H9 (cell line): ENCODE results near the gene FAHD2A. TPM values are rescaled to one million over a fixed set of nuclear protein-coding genes. Genes with fewer than 3 reads are reported as not detected.

Experiments
- DNase-seq: peaks from one replicate; pipeline ENCODE4 v3.0.0-alpha.2; 2017
- H2AFZ ChIP-seq: one replicate; pipeline ENCODE4 v1.6.1; 2013; ENCODE audit warnings: mild to moderate bottlenecking, low read length, control low read depth, moderate library complexity
- H2AK5ac ChIP-seq: 2 replicates; pipeline ENCODE4 v1.6.1; 2013; ENCODE audit warnings: low read length, control low read depth, mixed read lengths; ENCODE audit not compliant: insufficient read length
- H2BK120ac ChIP-seq: one replicate; pipeline ENCODE4 v1.6.1; 2013; ENCODE audit warnings: low read depth, mild to moderate bottlenecking, low read length, control low read depth, inconsistent platforms; ENCODE audit not compliant: poor library complexity, severe bottlenecking
- H2BK12ac ChIP-seq: 2 replicates; pipeline ENCODE4 v1.6.1; 2013; ENCODE audit warnings: low read length, control low read depth, mixed read lengths, low read depth; ENCODE audit not compliant: insufficient read length
- H2BK15ac ChIP-seq: 2 replicates; pipeline ENCODE4 v1.6.1; 2013; ENCODE audit warnings: low read depth, low read length, control low read depth
- H2BK20ac ChIP-seq: one replicate; pipeline ENCODE4 v1.6.1; 2013; ENCODE audit warnings: low read depth, mild to moderate bottlenecking, low read length, control low read depth, inconsistent platforms; ENCODE audit not compliant: poor library complexity, severe bottlenecking
- H2BK5ac ChIP-seq: 2 replicates; pipeline ENCODE4 v1.6.1; 2013; ENCODE audit warnings: low read length, control low read depth, mixed read lengths; ENCODE audit not compliant: insufficient read length
- H3K14ac ChIP-seq: 2 replicates; pipeline ENCODE4 v1.6.1; 2013; ENCODE audit warnings: low read length, control low read depth; ENCODE audit not compliant: insufficient read depth
- H3K18ac ChIP-seq: 2 replicates; pipeline ENCODE4 v1.6.1; 2013; ENCODE audit warnings: low read depth, mild to moderate bottlenecking, mixed read lengths, low read length, control low read depth; ENCODE audit not compliant: insufficient read length
- H3K23ac ChIP-seq: 2 replicates; pipeline ENCODE4 v1.6.1; 2013; ENCODE audit warnings: low read length, control low read depth, mixed read lengths, low read depth; ENCODE audit not compliant: insufficient read length
- H3K23me2 ChIP-seq: 2 replicates; pipeline ENCODE4 v1.6.1; 2013; ENCODE audit warnings: low read depth, mild to moderate bottlenecking, mixed read lengths, low read length, control low read depth; ENCODE audit not compliant: insufficient read length, poor library complexity, severe bottlenecking
- H3K27ac ChIP-seq: 2 replicates; pipeline ENCODE4 v1.5.1; 2013; ENCODE audit warnings: low read length, control low read depth, mixed read lengths, low read depth; ENCODE audit not compliant: insufficient read length
- H3K27me3 ChIP-seq: 2 replicates; pipeline ENCODE4 v1.6.1; 2013; ENCODE audit warnings: low read length, control low read depth, inconsistent platforms; ENCODE audit not compliant: insufficient read depth
- H3K4ac ChIP-seq: 2 replicates; pipeline ENCODE4 v1.6.1; 2013; ENCODE audit warnings: low read depth, mild to moderate bottlenecking, control low read depth, inconsistent platforms, low read length, moderate library complexity
- H3K4me1 ChIP-seq: 2 replicates; pipeline ENCODE4 v1.6.1; 2013; ENCODE audit warnings: low read length, control low read depth, inconsistent platforms; ENCODE audit not compliant: insufficient read depth
- H3K4me2 ChIP-seq: 2 replicates; pipeline ENCODE4 v1.6.1; 2013; ENCODE audit warnings: low read length, control low read depth, mixed read lengths; ENCODE audit not compliant: insufficient read length, insufficient read depth
- H3K56ac ChIP-seq: 2 replicates; pipeline ENCODE4 v1.6.1; 2013; ENCODE audit warnings: low read depth, mild to moderate bottlenecking, mixed read lengths, low read length, control low read depth; ENCODE audit not compliant: insufficient read length
- H3K79me1 ChIP-seq: 2 replicates; pipeline ENCODE4 v1.6.1; 2013; ENCODE audit warnings: low read depth, mild to moderate bottlenecking, moderate library complexity, low read length, control low read depth, inconsistent platforms; ENCODE audit not compliant: insufficient read depth, poor library complexity, severe bottlenecking
- H3K79me2 ChIP-seq: 2 replicates; pipeline ENCODE4 v1.6.1; 2013; ENCODE audit warnings: low read length, control low read depth, inconsistent platforms; ENCODE audit not compliant: insufficient read depth
- H3K9ac ChIP-seq: 2 replicates; pipeline ENCODE4 v1.6.1; 2013; ENCODE audit warnings: low read length, control low read depth, mixed read lengths; ENCODE audit not compliant: insufficient read length; ENCODE audit errors: extremely low read depth
- H3K9me3 ChIP-seq: one replicate; pipeline ENCODE4 v1.6.1; 2013; ENCODE audit warnings: low read depth, low read length, inconsistent platforms; ENCODE audit not compliant: control insufficient read depth
- H3T11ph ChIP-seq: one replicate; pipeline ENCODE4 v1.6.1; 2013; ENCODE audit warnings: mild to moderate bottlenecking, low read length, control low read depth, inconsistent platforms
- H4K20me1 ChIP-seq: one replicate; pipeline ENCODE4 v1.6.1; 2013; ENCODE audit not compliant: control insufficient read depth, insufficient read length, insufficient read depth
- H4K5ac ChIP-seq: 2 replicates; pipeline ENCODE4 v1.6.1; 2013; ENCODE audit warnings: low read depth, mild to moderate bottlenecking, mixed read lengths, low read length, control low read depth; ENCODE audit not compliant: insufficient read length
- H4K8ac ChIP-seq: replicated peaks from 2 replicates; pipeline ENCODE4 v1.6.1; 2013; ENCODE audit warnings: low read length, control low read depth, mixed read lengths, low read depth; ENCODE audit not compliant: insufficient read length
- H4K91ac ChIP-seq: 2 replicates; pipeline ENCODE4 v1.6.1; 2013; ENCODE audit warnings: low read depth, mild to moderate bottlenecking, moderate library complexity, mixed read lengths, low read length, control low read depth; ENCODE audit not compliant: insufficient read length
- H3K27ac Mint-ChIP-seq, 3 experiments: 2 replicates in 2 of 3; 3 replicates in 1 of 3; pipeline ENCODE4 v1.8.0; 2020 to 2021; ENCODE audit warnings: mixed read lengths in 3 of 3, mild to moderate bottlenecking in 1 of 3, moderate library complexity in 1 of 3
- H3K27me3 Mint-ChIP-seq: 2 replicates; pipeline ENCODE4 v1.8.0; 2021; ENCODE audit warnings: low read depth, mild to moderate bottlenecking, moderate library complexity, mixed read lengths
- H3K36me3 Mint-ChIP-seq, 3 experiments: 2 replicates in 2 of 3; 3 replicates in 1 of 3; pipeline ENCODE4 v1.8.0; 2020 to 2021; ENCODE audit warnings: low read depth in 3 of 3, mixed read lengths in 3 of 3; ENCODE audit not compliant: insufficient read depth in 1 of 3
- H3K4me1 Mint-ChIP-seq, 2 experiments: 2 replicates each; pipeline ENCODE4 v1.8.0; 2020; ENCODE audit warnings: mixed read lengths in 2 of 2
- H3K4me3 Mint-ChIP-seq, 2 experiments: 2 replicates in 1 of 2; 3 replicates in 1 of 2; pipeline ENCODE4 v1.8.0; 2020 to 2021; ENCODE audit warnings: mild to moderate bottlenecking in 2 of 2, mixed read lengths in 2 of 2, moderate library complexity in 1 of 2
- H3K9me3 Mint-ChIP-seq, 2 experiments: 2 replicates in 1 of 2; 3 replicates in 1 of 2; pipeline ENCODE4 v1.8.0; 2020; ENCODE audit warnings: mild to moderate bottlenecking in 2 of 2, mixed read lengths in 2 of 2, moderate library complexity in 1 of 2
- CTCF ChIP-seq: fragments of 200-600 bp; sonication (generic); conservative IDR thresholded peaks from 3 replicates; pipeline ENCODE4 v1.8.0; 2021; ENCODE audit warnings: antibody characterized with exemption, mild to moderate bottlenecking
- WGBS: extraction: QIAGEN DNeasy Blood & Tissue Kit; methylation state at CpG from one replicate; pipeline ENCODE4 v1.1.7; 2013; ENCODE audit warnings: missing lambda C conversion rate, low lambda C conversion rate, mixed read lengths; ENCODE audit not compliant: insufficient read length; ENCODE audit errors: extremely low coverage; 5-methylcytosine and 5-hydroxymethylcytosine counted together
- total RNA-seq: library from RNA; stranded (reverse); gene quantifications from 2 replicates; pipeline ENCODE4 v1.2.1, GENCODE V29; 2021

The FAHD2A gene
- total RNA-seq, 1 experiment from 2014 or later, result 39.8 TPM

GRCh38 chr2:95356821-95357700 lies 45.4 kb upstream of the FAHD2A start:
- no peak overlapping the region for H4K8ac ChIP-seq
- H4K20me1 ChIP-seq, result no peaks in the 10 kb centered on the region
- H3K9ac ChIP-seq, result no peak overlapping the region
- H4K5ac ChIP-seq, result no peak overlapping the region
- H3K27me3 Mint-ChIP-seq, result peaks cover 39% of the 10 kb centered on the region
- no peaks in the 10 kb centered on the region for H3K23me2 ChIP-seq
- TF ChIP-seq CTCF, result no peak
- H3K18ac ChIP-seq, result no peak overlapping the region
- no peak overlapping the region for H3K14ac ChIP-seq
- H3K56ac ChIP-seq, result no peak overlapping the region
- no peak overlapping the region for H2BK12ac ChIP-seq
- no peak overlapping the region for H3K4me3 Mint-ChIP-seq
- H3K27me3 ChIP-seq, result no peaks in the 10 kb centered on the region
- H3K27ac Mint-ChIP-seq, result no peak overlapping the region
- H2AK5ac ChIP-seq, result no peak overlapping the region
- H4K91ac ChIP-seq, result no peak overlapping the region
- no peak overlapping the region for H2AFZ ChIP-seq
- no peak overlapping the region for H3K27ac ChIP-seq
- no peak overlapping the region for H2BK20ac ChIP-seq
- no peak overlapping the region for H2BK15ac ChIP-seq
- H3K36me3 Mint-ChIP-seq, result no peaks in the 10 kb centered on the region; a peak in 1 of 7 replicates
- H3K4ac ChIP-seq, result no peak overlapping the region
- H2BK120ac ChIP-seq, result no peak overlapping the region
- no peak overlapping the region for H2BK5ac ChIP-seq
- no peak overlapping the region for H3K4me2 ChIP-seq
- H3K23ac ChIP-seq, result no peak overlapping the region
- H3K79me1 ChIP-seq, result no peaks in the 10 kb centered on the region
- no peaks in the 10 kb centered on the region for H3K4me1 Mint-ChIP-seq
- WGBS, result no CpG with 5 or more reads among the region's 12 CpGs
- no peaks in the 10 kb centered on the region for H3K4me1 ChIP-seq
- H3K79me2 ChIP-seq, result no peaks in the 10 kb centered on the region
- H3T11ph ChIP-seq, result no peak overlapping the region
- no peak for DNase-seq
- peaks cover 7 to 14% of the 10 kb centered on the region in 2 experiments; a peak in 4 of 5 replicates for H3K9me3 Mint-ChIP-seq
- no peaks in the 10 kb centered on the region for H3K9me3 ChIP-seq
